Uterus (tissue), 4 donors: ENCODE data around the gene CASTOR1. TPM values are rescaled to one million over a fixed set of nuclear protein-coding genes. Genes with fewer than 3 reads are reported as not detected.

ENCODE experiments used
- DNase-seq, 2 donors: peaks; one replicate each; pipeline ENCODE4 v3.0.0-alpha.2; 2019 to 2020
- H3K27ac ChIP-seq, 2 donors: fragments of 200-600 bp; sonication (generic); 1 replicate in 1 of 2; 2 replicates in 1 of 2; pipeline ENCODE4 v1.5.1; 2016 to 2018
- H3K27me3 ChIP-seq, 2 donors: fragments of 200-600 bp; sonication (generic); one replicate each; pipeline ENCODE4 v1.5.1; 2018 to 2019; ENCODE audit warnings: control low read depth in 1 of 2
- H3K36me3 ChIP-seq, 2 donors: fragments of 200-600 bp; sonication (generic); one replicate each; pipeline ENCODE4 v1.5.1; 2019; ENCODE audit warnings: control low read depth in 1 of 2
- H3K4me1 ChIP-seq, 2 donors: fragments of 200-600 bp; sonication (generic); one replicate each; pipeline ENCODE4 v1.5.1; 2018 to 2019; ENCODE audit warnings: control low read depth in 1 of 2
- H3K4me3 ChIP-seq, 2 donors: fragments of 200-600 bp; sonication (generic); 1 replicate in 1 of 2; 2 replicates in 1 of 2; pipeline ENCODE4 v1.5.1; 2018 to 2019; ENCODE audit warnings: mild to moderate bottlenecking in 1 of 2
- H3K9me3 ChIP-seq, 2 donors: fragments of 200-600 bp; sonication (generic); one replicate each; pipeline ENCODE4 v1.5.1; 2019; ENCODE audit warnings: control low read depth in 1 of 2
- CTCF ChIP-seq, 4 experiments: fragments of 200-600 bp in 2 of 4; fragments of 450-650 bp in 2 of 4; sonication (generic) in 2 of 4; IDR thresholded peaks; one replicate each; pipeline ENCODE4 v1.5.1; 2016 to 2019; ENCODE audit warnings: antibody characterized with exemption in 4 of 4, mild to moderate bottlenecking in 2 of 4, moderate library complexity in 1 of 4
- POLR2A ChIP-seq, 2 donors: fragments of 450-650 bp; IDR thresholded peaks; one replicate each; pipeline ENCODE4 v1.6.1; 2016; ENCODE audit warnings: antibody characterized with exemption in 2 of 2, mild to moderate bottlenecking in 1 of 2, moderate library complexity in 1 of 2
- intact Hi-C: fragments of 100-400 bp; cut with DNase I; formaldehyde crosslinking; loops from one replicate; pipeline ENCODE4 v1.15.1; 2023; ENCODE audit warnings: low total_unique reads
- total RNA-seq, 4 donors: library from RNA; depleted of rRNA in 3 of 4; stranded (reverse); fragments of >200 nt in 3 of 4; gene quantifications; one replicate each; pipeline versions ENCODE4 v1.1.0 to v1.2.4, GENCODE V29; 2014 to 2023
- donor health status: DM: yes; HTN: yes; CAD: no.

Gene CASTOR1
- total RNA-seq, 4 donors from 2014 or later, result 15.8 to 67.1 (median 27.7) TPM

GRCh38 chr22:30325065-30325720 lies 35.9 kb upstream of the CASTOR1 start:
- no peak for TF ChIP-seq CTCF (IDR thresholded peaks at IDR 0.05)
- peak in 1 of 2 donors; percentile 9 for TF ChIP-seq POLR2A (IDR thresholded peaks at IDR 0.05)
- Histone ChIP-seq H3K9me3 (no peaks in the 10 kb centered on the region), H3K36me3 (no peaks in the 10 kb centered on the region), H3K27ac (peak overlapping the region; percentile 63 to 81), H3K4me3 (peak overlapping the region; percentile 67 to 71), H3K27me3 (no peaks in the 10 kb centered on the region), H3K4me1 (peaks cover 0 to 4% of the 10 kb centered on the region in 2 donors)
- intact Hi-C loops, result no loop called here
- DNase-seq, result peak; percentile 46 to 65

- Histone ChIP-seq H3K36me3 (no peaks in the 10 kb centered on the region), H3K9me3 (no peaks in the 10 kb centered on the region), H3K4me3 (peak overlapping the region in 1 of 2 donors; percentile 67), H3K27me3 (no peaks in the 10 kb centered on the region), H3K27ac (peak overlapping the region; percentile 63 to 81), H3K4me1 (peaks cover 0 to 4% of the 10 kb centered on the region in 2 donors)
- no peak for TF ChIP-seq CTCF (IDR thresholded peaks at IDR 0.05)
- no peak for TF ChIP-seq POLR2A (IDR thresholded peaks at IDR 0.05)
- no peak for DNase-seq
- intact Hi-C loops, result no loop called here
Measured at GRCh38 chr22:30324014-30324730, 34.9 kb upstream of the CASTOR1 start.

GRCh38 chr22:30323246-30323645 lies 33.9 kb upstream of the CASTOR1 start:
- H3K27ac ChIP-seq, result no peak overlapping the region
- intact Hi-C loops, result no loop called here
- no peak for DNase-seq
- peaks cover 0 to 4% of the 10 kb centered on the region in 2 donors for H3K4me1 ChIP-seq
- no peaks in the 10 kb centered on the region for H3K36me3 ChIP-seq
- H3K27me3 ChIP-seq, result no peaks in the 10 kb centered on the region
- no peaks in the 10 kb centered on the region for H3K9me3 ChIP-seq
- TF ChIP-seq CTCF (IDR thresholded peaks at IDR 0.05), result no peak
- TF ChIP-seq POLR2A (IDR thresholded peaks at IDR 0.05), result no peak
- no peak overlapping the region for H3K4me3 ChIP-seq

- no peak for DNase-seq
- no peaks in the 10 kb centered on the region for H3K27me3 ChIP-seq
- H3K27ac ChIP-seq, result peak overlapping the region in 1 of 2 donors; percentile 23
- TF ChIP-seq POLR2A (IDR thresholded peaks at IDR 0.05), result no peak
- no peak for TF ChIP-seq CTCF (IDR thresholded peaks at IDR 0.05)
- intact Hi-C loops, result no loop called here
- H3K4me3 ChIP-seq, result no peak overlapping the region
- no peaks in the 10 kb centered on the region for H3K4me1 ChIP-seq
- H3K9me3 ChIP-seq, result no peaks in the 10 kb centered on the region
- no peaks in the 10 kb centered on the region for H3K36me3 ChIP-seq
Measured at GRCh38 chr22:30321461-30321860, 32.2 kb upstream of the CASTOR1 start.

- H3K36me3 ChIP-seq, result no peaks in the 10 kb centered on the region
- no peaks in the 10 kb centered on the region for H3K4me1 ChIP-seq
- H3K9me3 ChIP-seq, result no peaks in the 10 kb centered on the region
- H3K27me3 ChIP-seq, result no peaks in the 10 kb centered on the region
- DNase-seq, result no peak
- TF ChIP-seq CTCF (IDR thresholded peaks at IDR 0.05), result no peak
- intact Hi-C loops, result no loop called here
- H3K4me3 ChIP-seq, result no peak overlapping the region
- H3K27ac ChIP-seq, result peak overlapping the region in 1 of 2 donors; percentile 19
Measured at GRCh38 chr22:30320021-30320556, 30.8 kb upstream of the CASTOR1 start.
